Ishikawa (cell line): Measurements from ENCODE around the gene METTL9.

Experiments
- CEBPB ChIP-seq: IDR thresholded peaks from 2 replicates; pipeline ENCODE4 v1.6.1; 2012
- CREB1 ChIP-seq: IDR thresholded peaks from 2 replicates; pipeline ENCODE4 v1.6.1; 2012; ENCODE audit warnings: low read depth
- EGR1 ChIP-seq: IDR thresholded peaks from 2 replicates; pipeline ENCODE4 v1.6.1; 2012
- EP300 ChIP-seq: IDR thresholded peaks from 2 replicates; pipeline ENCODE4 v1.6.1; 2012; ENCODE audit warnings: borderline replicate concordance
- FOXM1 ChIP-seq: IDR thresholded peaks from 2 replicates; pipeline ENCODE4 v1.6.1; 2012; ENCODE audit warnings: low read depth, borderline replicate concordance
- MAX ChIP-seq: IDR thresholded peaks from 2 replicates; pipeline ENCODE4 v1.6.1; 2012
- NFIC ChIP-seq: IDR thresholded peaks from 2 replicates; pipeline ENCODE4 v1.6.1; 2012
- RAD21 ChIP-seq: IDR thresholded peaks from 2 replicates; pipeline ENCODE4 v1.6.1; 2012; ENCODE audit warnings: low read depth
- TAF1 ChIP-seq: IDR thresholded peaks from 2 replicates; pipeline ENCODE4 v1.6.1; 2012; ENCODE audit warnings: low read depth, mild to moderate bottlenecking
- TCF12 ChIP-seq: IDR thresholded peaks from 2 replicates; pipeline ENCODE4 v1.6.1; 2012; ENCODE audit warnings: low read depth
- TEAD4 ChIP-seq: IDR thresholded peaks from 2 replicates; pipeline ENCODE4 v1.6.1; 2012
- YY1 ChIP-seq: IDR thresholded peaks from 2 replicates; pipeline ENCODE4 v1.6.1; 2012; ENCODE audit warnings: low read depth
- ZBTB7A ChIP-seq: IDR thresholded peaks from 2 replicates; pipeline ENCODE4 v1.6.1; 2012; ENCODE audit warnings: low read depth
- TF ChIP-seq, protein P1 (sequence below): IDR thresholded peaks from 2 replicates; pipeline ENCODE4 v1.6.1; 2012
- TF ChIP-seq, protein P2 (sequence below): IDR thresholded peaks from 2 replicates; pipeline ENCODE4 v1.6.1; 2012; ENCODE audit warnings: low read depth, mild to moderate bottlenecking

METTL9 gene

DNA sequence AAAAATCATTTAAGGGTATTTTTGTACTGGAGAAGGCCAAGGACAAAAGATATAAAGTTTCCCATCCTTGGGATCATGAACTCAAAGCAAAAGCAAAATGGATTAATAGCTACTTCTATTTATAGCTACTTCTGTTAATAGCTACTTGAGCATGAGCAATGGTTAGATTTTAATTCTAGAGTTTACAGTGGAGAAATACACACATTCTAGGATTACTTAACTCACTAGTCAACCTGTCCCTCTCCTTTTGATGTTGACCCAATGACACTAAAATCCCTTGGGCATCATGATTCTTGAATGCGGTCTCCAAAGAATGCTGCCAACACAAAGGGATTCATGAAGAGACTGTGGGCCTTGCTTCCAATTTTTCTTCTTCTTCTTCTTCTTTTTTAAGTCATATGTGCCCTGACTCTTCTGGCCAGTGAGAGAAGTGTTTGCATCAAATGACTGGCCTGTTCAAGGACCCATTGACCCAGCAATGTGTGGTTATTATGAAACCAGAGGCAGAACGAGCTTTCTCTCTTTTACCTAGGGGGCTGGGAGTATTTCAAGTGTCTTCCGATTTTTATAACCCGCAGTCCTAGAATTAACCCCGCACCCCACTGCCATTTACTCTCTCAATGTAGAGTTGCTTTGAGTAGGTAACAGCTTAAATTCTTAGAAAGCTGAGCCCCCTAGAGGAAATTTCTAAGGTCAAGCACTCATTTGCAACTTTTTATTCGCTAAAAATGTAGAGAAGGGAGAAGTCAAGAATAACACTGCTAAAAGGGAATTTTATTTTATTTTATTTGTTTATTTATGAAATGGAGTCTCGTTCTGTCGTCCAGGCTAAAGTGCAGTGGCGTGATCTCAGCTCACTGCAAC is 99.0 kb downstream of the METTL9 start:
- TF ChIP-seq CEBPB = no peak
- TF ChIP-seq MAX = no peak
- no peak for TF ChIP-seq TAF1
- no peak for TF ChIP-seq CREB1
- no peak for TF ChIP-seq ZBTB7A
- TF ChIP-seq, protein P1, sequence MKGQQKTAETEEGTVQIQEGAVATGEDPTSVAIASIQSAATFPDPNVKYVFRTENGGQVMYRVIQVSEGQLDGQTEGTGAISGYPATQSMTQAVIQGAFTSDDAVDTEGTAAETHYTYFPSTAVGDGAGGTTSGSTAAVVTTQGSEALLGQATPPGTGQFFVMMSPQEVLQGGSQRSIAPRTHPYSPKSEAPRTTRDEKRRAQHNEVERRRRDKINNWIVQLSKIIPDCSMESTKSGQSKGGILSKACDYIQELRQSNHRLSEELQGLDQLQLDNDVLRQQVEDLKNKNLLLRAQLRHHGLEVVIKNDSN = no peak
- TF ChIP-seq, protein P2, sequence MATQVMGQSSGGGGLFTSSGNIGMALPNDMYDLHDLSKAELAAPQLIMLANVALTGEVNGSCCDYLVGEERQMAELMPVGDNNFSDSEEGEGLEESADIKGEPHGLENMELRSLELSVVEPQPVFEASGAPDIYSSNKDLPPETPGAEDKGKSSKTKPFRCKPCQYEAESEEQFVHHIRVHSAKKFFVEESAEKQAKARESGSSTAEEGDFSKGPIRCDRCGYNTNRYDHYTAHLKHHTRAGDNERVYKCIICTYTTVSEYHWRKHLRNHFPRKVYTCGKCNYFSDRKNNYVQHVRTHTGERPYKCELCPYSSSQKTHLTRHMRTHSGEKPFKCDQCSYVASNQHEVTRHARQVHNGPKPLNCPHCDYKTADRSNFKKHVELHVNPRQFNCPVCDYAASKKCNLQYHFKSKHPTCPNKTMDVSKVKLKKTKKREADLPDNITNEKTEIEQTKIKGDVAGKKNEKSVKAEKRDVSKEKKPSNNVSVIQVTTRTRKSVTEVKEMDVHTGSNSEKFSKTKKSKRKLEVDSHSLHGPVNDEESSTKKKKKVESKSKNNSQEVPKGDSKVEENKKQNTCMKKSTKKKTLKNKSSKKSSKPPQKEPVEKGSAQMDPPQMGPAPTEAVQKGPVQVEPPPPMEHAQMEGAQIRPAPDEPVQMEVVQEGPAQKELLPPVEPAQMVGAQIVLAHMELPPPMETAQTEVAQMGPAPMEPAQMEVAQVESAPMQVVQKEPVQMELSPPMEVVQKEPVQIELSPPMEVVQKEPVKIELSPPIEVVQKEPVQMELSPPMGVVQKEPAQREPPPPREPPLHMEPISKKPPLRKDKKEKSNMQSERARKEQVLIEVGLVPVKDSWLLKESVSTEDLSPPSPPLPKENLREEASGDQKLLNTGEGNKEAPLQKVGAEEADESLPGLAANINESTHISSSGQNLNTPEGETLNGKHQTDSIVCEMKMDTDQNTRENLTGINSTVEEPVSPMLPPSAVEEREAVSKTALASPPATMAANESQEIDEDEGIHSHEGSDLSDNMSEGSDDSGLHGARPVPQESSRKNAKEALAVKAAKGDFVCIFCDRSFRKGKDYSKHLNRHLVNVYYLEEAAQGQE = no peak
- TF ChIP-seq NFIC = no peak
- no peak for TF ChIP-seq EGR1
- TF ChIP-seq FOXM1 = no peak

- TF ChIP-seq EGR1 (no peak), ZBTB7A (no peak), CEBPB (no peak), TCF12 (no peak), TEAD4 (no peak), TAF1 (no peak), YY1 (no peak), EP300 (no peak), RAD21 (no peak), NFIC (no peak), CREB1 (no peak), MAX (no peak), FOXM1 (no peak)
- TF ChIP-seq, protein P1 = no peak
- TF ChIP-seq, protein P2 = no peak
Measured at GRCh38 chr16:21701271-21701670, 101.9 kb downstream of the METTL9 start.

- TF ChIP-seq MAX (no peak), FOXM1 (no peak), NFIC (no peak), ZBTB7A (no peak), TAF1 (no peak), TCF12 (no peak), EP300 (no peak), CEBPB (no peak), TEAD4 (no peak), EGR1 (no peak), CREB1 (no peak), YY1 (no peak), RAD21 (no peak)
- TF ChIP-seq, protein P1 = no peak
- TF ChIP-seq, protein P2 = no peak
Measured at GRCh38 chr16:21702276-21702675, 102.9 kb downstream of the METTL9 start.
